PFSK-1 (cell line): Measurements from ENCODE around the gene MAGI2.

ENCODE experiments used
- FOXP2 ChIP-seq: optimal IDR thresholded peaks from 2 replicates; pipeline ENCODE3; 2011; ENCODE audit warnings: borderline replicate concordance, control low read depth, inconsistent platforms; ENCODE audit not compliant: insufficient read depth; ENCODE audit errors: extremely low read length, extremely low read depth
- POLR2AphosphoS5 ChIP-seq: IDR thresholded peaks from 2 replicates; pipeline ENCODE4 v1.6.1; 2012; ENCODE audit warnings: low read depth, mild to moderate bottlenecking, control low read depth, low read length, moderate library complexity
- TAF1 ChIP-seq: IDR thresholded peaks from 2 replicates; pipeline ENCODE4 v1.6.1; 2012; ENCODE audit warnings: low read length, control low read depth, borderline replicate concordance; ENCODE audit not compliant: insufficient read depth
- TF ChIP-seq, protein P1 (sequence below), 2 experiments: IDR thresholded peaks; 2 replicates each; pipeline versions ENCODE4 v1.6.1 to v1.8.0; 2011 to 2012; ENCODE audit warnings: low read depth in 2 of 2, low read length in 2 of 2, control low read depth in 1 of 2, inconsistent platforms in 1 of 2, mild to moderate bottlenecking in 1 of 2, moderate library complexity in 1 of 2; ENCODE audit not compliant: insufficient read depth in 1 of 2

DNA sequence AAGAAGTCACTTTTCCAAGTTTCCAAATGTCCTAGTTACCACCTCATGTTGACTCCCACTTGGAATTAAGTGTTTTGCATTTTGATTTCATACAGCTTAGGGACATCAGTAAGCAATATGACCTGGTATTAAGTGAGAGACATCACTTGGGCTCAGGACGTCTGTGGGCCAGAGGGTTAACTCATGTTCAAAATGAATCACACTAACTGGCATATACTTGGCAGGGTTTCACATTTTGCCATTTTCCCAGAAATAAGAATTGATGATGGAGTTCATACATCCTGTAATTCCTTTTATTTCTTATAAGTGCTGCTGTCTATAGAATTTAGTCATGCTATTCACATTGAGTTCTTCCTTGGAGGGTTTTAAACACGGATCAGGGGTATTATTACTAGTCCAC lies 1138.3 kb downstream of the MAGI2 start:
- TF ChIP-seq POLR2AphosphoS5 = no peak
- no peak for TF ChIP-seq FOXP2
- TF ChIP-seq TAF1 = no peak
- TF ChIP-seq, protein P1, sequence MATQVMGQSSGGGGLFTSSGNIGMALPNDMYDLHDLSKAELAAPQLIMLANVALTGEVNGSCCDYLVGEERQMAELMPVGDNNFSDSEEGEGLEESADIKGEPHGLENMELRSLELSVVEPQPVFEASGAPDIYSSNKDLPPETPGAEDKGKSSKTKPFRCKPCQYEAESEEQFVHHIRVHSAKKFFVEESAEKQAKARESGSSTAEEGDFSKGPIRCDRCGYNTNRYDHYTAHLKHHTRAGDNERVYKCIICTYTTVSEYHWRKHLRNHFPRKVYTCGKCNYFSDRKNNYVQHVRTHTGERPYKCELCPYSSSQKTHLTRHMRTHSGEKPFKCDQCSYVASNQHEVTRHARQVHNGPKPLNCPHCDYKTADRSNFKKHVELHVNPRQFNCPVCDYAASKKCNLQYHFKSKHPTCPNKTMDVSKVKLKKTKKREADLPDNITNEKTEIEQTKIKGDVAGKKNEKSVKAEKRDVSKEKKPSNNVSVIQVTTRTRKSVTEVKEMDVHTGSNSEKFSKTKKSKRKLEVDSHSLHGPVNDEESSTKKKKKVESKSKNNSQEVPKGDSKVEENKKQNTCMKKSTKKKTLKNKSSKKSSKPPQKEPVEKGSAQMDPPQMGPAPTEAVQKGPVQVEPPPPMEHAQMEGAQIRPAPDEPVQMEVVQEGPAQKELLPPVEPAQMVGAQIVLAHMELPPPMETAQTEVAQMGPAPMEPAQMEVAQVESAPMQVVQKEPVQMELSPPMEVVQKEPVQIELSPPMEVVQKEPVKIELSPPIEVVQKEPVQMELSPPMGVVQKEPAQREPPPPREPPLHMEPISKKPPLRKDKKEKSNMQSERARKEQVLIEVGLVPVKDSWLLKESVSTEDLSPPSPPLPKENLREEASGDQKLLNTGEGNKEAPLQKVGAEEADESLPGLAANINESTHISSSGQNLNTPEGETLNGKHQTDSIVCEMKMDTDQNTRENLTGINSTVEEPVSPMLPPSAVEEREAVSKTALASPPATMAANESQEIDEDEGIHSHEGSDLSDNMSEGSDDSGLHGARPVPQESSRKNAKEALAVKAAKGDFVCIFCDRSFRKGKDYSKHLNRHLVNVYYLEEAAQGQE (IDR thresholded peaks at IDR 0.05; ENCODE audit: insufficient read depth in 1 of 2, low read depth in 2 of 2, low read length in 2 of 2) = no peak
